GM21381 (cell line): ENCODE data around the gene CHD3.
"Not testable (repeated sequence)": the region's sequence is repeated elsewhere in the genome, so short reads cannot be mapped to it uniquely, and the experiment has no call there.

ENCODE experiments used
- ATAC-seq: cut with Tn5 transposase; IDR thresholded peaks from one replicate; pipeline ENCODE4 v1.9.1; 2021; ENCODE audit warnings: mild to moderate bottlenecking, moderate library complexity; ENCODE audit not compliant: unreplicated experiment

The CHD3 gene

DNA sequence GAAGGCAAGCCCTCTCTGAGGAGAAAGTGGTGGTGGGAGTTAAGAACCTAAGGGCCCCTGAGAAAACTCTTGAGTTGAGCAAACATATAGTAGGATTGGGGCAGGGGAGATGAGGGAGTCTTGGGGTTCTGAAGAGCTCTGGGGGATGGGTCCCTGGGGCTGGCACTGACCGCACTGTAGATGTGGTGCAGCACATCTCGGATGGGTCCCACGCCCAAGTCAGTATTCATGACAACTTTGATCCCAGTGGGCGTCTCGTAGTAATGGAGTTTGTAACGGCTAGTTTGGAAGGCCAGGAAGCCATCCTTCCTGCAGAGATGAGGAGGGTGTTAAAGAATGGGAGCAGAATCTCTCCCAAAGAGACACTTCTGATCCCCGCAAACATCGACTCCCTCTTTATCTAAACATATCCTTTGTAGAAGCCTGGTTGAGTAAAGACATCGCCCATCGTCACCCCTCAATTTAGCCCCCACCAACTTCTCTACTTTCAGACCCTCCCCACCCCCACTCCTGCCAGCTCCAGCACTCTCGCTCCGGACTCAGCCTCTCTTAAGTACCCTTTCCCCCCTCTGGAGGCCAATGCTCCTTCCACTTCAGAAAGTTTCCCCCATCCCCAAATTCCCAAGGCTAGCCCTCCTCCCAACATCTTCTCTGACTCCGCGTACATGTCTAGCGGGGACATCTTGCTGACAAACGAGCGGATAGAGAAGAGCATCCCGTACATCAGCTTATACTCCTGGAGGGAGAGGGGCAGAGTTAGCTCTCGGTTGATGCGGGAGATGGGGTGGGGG is 42.4 kb downstream of the CHD3 start:
- ATAC-seq = no peak

DNA sequence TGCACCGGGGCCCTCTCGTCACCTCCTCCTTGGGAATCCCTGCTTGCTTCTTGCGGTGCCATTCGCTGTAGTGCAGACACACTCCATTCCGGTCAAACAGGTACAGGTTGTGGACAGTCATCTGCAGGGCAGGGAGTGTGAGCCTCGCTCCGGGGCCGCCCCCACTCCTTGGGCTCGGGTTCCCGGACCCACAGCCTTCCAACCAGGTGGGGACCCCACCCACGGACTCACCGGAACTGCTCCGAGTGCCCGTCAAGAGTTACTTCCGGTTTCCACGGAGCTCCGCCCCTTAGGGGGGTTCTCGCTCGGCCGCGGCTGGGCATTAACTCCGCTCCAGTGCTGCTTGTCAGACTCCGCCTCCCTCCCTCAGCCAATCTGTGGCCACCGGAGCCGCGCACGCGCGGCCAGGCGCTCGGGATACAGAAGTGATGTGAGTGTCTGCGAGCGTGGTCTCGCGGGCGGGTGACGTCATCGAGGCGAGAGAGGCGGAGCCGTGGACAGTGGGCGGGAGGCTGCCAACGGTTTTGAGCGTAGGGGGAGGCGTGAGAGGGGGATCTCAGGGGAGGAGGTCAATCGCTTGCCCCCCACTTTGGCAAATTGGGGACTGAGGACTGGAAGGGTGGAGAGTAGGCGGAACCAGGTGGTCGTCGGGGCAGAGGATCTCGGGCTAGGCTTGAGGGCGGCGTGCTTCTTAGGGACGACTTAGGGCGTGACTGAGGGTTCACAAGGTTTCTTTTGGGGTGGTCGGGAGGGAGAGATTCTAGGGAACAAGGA is 43.3 kb downstream of the CHD3 start, which contains the start of the genes CNTROB and TRAPPC1:
CNTROB (plus strand) TSS at position 498 of the 774 bp plus-strand sequence. CDS start 874 bp downstream, outside the sequence.
TRAPPC1 (minus strand) TSS at position 238 of the 774 bp plus-strand sequence; CDS start at position 121, 117 bp downstream.
- peak; percentile 90 for ATAC-seq

DNA sequence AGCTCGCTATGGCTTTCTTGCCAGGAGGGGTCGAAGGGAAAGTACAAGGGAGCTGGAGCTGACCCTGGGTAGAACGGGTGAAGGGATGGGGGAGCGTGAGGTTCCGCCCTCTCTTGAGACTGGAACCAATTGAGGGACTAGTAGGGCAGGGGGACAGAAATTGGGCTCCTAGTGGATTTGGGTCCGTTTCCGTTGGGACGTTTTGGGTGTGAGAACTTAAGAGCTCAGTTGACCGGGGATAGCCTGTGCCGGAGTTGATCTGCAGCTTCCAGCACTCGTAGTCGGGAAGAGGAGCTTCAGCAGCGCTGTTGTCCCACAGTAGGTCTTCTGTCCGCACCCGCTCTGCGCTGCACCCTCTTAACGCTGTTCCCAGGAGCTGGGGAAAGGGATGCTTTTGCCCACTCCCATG is 43.9 kb downstream of the CHD3 start:
- no peak for ATAC-seq

DNA sequence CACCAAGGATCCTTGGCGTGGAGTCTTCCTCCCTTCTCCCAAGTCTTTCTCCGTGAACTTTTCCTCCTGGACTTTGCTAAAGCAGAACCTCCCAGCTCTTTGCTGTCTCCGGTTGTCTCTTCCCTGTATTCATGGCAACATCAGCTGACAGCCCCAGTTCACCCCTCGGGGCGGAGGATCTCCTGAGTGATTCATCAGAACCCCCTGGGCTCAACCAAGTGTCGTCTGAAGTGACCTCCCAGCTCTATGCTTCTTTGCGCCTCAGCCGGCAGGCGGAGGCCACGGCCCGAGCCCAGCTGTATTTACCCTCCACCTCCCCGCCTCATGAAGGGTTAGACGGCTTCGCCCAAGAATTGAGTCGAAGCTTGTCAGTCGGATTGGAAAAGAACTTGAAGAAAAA is 44.4 kb downstream of the CHD3 start:
- ATAC-seq = no peak

DNA sequence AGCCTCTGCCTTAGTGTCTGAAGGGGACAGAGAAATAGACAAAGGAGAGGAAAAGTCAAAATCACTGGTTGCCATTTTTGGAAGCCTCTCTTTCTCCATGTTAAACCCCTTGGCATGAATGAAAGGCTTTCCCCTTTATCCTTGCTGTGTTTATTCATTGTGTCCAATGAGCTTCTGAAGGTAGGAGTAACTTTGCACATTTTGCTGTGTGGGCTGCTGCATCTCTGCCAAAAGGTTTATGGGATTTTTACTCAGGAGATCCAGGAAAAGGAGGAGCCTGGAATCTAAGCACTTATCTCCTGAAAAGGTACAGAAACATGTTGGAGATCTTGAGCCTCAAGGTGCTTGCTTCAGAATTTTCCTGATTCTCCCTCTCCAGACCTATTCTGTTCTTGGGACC is 47.3 kb downstream of the CHD3 start:
- no peak for ATAC-seq

DNA sequence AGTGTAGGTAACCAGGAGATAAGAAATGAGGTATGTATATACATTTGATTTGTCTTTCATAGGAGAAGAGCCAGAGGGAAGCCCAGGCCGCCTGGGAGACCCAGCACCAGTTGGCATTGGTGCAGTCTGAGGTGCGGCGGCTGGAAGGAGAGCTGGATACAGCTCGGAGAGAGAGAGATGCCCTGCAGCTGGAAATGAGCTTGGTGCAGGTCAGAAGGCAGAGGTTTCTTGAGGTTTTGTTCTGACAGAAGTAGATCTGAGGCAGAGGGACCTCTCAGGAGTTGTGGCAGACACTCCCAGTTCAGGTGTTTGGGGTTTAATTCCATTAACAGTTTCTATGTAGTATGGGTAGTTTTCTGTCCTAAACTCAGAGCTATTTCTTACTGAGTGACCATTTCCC is 51.4 kb downstream of the CHD3 start:
- no peak for ATAC-seq

DNA sequence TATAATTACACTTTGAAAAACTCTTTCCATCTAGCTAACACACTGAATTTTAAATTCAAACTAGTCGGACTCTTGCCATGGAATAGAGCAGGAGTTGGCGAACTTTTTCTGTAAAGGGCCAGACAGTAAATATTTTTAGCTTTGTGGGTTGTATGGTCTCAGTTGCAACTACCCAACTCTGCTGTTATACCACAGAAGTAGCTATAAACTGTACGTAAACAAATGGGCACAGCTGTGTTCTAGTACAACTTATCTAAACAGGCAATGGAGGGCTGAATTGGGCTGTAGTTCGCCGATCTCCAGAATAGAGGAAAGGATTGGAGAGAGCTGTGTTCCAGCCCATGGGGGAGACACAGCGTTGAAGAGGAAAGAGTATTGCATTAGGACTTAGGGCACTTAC is 52.2 kb downstream of the CHD3 start:
- no peak for ATAC-seq

DNA sequence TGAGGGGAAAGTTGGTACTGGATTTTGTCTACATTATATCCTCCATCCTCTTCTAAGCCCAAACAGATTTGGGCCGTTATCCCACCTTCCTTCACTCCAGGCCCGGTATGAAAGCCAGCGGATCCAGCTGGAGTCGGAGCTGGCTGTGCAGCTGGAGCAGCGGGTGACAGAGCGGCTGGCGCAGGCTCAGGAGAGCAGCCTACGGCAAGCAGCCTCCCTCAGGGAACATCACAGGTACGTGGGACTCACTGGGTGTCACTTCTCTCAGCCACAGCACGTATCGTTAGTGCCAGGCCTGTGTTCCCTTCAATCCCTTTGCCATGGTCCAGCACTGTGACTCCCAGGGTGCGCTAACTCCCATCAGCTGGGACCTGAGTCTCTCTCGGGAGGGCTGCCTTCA is 54.7 kb downstream of the CHD3 start:
- ATAC-seq = no peak

DNA sequence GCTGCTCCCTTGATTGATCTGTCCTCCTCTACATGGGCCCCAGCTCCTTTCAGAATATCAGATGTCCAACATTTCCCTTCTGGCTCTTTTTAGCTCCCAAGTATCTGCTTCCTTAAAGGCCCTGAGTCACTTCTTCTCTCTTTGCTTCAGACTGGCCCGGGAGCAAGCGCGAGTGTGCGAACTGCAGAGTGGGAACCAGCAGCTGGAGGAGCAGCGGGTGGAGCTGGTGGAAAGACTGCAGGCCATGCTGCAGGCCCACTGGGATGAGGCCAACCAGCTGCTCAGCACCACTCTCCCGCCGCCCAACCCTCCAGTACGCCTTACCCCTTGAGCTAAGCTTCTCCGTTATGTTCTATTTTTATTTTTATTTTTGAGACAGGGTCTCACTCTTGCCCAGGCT is 55.7 kb downstream of the CHD3 start:
- no peak for ATAC-seq

DNA sequence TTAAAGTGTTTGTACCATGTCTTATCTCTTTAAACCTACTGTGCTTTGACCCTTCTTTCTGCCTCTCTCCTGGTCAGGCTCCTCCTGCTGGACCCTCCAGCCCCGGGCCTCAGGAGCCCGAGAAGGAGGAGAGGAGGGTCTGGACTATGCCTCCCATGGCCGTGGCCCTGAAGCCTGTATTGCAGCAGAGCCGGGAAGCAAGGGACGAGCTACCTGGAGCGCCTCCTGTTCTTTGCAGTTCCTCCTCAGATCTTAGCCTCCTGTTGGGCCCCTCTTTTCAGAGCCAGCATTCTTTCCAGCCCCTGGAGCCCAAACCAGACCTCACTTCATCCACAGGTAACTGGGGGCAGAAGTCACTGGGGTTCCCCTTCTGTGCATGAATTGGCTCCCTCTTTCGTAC is 57.1 kb downstream of the CHD3 start:
- ATAC-seq = no peak

DNA sequence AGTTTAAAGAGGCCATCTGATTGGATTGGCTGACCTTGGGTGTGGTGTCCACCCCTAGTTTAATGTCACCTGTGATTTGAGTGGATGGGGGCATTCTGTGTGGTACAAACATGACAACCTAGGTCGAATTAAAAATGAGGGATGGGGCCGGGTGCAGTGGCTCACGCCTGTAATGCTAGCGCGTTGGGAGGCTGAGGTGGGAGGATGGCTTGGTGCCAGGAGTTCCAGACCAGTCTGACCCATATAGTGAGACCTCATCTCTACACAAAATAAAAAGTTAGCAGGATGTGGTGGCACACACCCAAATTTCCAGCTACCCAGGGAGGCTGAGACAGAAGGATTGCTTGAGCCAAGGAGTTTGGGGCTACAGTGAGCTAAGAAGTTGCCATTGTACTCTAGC is 57.9 kb downstream of the CHD3 start:
- ATAC-seq = no peak

DNA sequence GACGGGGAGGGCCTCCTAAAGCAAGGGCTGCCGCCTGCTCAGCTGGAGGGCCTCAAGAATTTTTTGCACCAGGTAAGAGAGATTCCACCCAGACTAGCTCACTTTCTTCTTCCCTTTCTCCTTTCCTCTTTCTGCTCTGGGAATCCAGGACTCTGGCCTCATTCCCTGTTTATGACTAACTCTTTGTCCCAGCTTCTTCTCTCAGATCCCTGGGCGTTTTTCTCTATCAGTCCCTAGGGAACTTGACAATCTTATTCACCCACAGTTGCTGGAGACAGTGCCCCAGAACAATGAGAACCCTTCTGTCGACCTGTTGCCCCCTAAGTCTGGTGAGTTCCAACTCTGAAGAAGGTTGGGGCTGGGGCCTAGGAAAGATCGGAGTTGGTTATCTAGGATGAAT is 59.1 kb downstream of the CHD3 start:
- ATAC-seq = no peak

DNA sequence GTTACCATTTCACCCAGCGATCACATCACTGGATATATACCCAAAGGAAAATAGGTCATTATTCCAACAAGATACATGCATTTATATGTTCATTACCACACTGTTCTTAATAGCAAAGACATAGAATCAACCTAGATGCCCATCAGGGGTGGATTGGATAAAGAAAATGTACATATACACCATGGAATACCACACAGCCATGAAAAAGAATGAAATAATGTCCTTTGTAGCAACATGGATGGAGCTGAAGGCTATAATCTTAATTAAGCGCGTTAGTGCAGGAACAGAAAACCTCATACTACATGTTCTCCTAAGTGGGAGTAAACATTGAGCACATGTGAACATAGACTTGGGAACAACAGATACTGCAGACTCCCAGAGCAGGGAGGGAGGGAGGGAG is 62.0 kb downstream of the CHD3 start:
- ATAC-seq = no peak

DNA sequence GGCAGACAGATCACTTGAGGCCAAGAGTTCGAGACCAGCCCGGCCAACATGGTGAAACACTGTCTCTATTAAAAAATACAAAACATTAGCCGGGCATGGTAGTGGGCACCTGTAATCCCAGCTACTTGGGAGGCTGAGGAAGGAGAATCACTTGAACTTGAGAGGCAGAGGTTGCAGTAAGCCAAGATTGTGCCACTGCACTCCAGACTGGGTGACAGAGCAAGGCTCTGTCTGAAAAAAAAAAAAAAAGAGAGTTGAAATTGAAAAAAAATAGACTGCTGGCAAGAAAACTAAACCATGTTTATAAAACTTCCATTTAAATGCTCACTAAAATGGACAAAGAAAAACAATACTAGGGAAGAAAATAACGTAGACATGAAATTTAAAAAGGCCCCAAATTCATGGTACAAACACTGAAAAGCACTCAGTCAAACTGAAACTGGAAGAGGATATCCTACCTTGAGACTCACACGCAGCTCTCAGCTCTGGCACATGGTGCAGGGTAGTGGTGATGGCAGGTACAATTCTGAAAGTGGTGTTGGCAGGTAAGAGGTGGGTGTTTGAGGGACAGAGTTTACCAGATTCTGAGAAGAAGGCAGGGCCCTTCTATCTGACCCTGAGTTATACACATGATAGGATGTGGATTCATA is 62.7 kb downstream of the CHD3 start:
- peak; percentile 72 for ATAC-seq

DNA sequence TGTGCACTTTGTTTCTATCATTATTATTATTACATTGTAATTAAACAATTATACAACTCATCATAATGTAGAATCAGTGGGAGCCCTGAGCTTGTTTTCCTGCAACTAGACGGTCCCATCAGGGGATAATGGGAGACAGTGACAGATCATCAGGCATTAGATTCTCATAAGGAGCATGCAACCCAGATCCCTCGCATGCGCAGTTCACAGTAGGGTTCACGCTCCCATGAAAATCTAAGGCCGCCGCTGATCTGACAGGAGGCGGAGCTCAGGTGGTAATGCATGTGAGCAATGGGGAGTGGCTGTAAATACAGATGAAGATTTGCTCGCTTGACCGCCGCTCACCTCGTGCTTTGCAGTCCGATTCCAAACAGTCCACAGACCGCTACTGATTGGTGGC is 64.7 kb downstream of the CHD3 start:
- ATAC-seq = not testable (repeated sequence)

DNA sequence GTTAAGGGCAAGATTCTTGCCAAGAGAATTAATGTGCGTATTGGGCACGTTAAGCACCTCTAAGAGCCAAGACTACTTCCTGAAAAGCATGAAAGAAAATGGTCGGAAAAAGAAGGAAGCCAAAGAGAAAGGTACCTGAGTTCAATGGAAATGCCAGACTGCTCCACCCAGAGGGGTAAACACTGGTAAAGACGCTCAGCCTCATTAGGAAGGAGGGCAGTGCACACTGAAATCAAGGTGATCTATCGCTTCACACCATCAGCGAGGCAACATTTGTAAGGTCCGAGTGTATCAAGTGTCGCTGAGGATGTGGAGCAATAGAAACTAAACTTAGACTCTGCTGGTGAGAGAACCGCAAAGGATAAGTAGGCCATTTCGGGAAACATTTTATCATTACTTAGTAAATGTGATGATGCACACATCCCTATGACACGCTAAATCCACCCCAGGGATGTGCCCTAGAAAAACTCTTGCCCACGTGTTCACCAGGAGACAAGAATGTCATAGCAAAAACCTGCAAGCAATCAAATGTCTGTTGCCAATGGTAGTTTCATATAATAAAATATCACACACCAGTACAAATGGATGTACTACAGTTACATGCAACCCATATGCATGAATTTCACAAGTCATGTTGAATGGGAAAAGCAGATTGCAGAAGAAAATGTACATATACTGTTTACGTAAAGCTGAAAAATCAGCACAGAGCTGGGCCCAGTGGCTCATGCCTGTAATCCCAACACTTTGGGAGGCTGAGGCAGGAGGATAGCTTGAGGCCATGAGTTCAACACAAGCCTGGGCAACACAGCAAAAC is 67.0 kb downstream of the CHD3 start:
- no peak for ATAC-seq

DNA sequence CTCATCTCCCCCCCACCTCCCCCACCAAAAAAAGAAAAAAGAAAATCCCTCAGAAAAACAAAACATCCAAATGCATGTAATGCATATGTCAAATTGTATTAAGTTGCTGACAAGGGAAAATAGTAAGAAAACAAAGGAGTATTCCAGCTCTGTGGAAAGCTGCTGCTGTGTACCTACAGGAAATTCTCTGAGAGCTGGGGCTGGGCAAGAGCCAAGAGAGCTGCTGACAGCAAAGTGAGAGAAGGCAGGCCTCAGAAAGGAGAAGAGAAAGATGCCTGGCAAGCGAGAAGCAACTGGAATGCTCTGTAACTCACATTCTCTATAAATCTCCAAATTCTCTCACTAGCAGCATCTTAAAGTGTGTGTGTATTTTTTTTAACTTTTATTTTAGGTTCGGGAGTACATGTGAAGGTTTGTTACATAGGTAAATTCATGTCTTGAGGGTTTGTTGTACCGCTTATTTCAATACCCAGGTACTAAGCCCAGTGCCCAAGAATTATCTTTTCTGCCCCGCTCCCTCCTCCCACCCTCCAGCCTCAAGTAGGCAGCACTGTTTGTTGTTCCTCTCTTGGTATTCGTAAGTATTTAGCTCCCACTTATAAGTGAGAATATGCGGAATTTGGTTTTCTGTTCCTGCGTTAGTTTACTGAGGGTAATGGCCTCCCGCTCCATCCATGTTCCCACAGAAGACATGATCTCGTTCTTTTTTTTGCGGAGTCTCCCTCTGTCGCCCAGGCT is 67.8 kb downstream of the CHD3 start:
- no peak for ATAC-seq

DNA sequence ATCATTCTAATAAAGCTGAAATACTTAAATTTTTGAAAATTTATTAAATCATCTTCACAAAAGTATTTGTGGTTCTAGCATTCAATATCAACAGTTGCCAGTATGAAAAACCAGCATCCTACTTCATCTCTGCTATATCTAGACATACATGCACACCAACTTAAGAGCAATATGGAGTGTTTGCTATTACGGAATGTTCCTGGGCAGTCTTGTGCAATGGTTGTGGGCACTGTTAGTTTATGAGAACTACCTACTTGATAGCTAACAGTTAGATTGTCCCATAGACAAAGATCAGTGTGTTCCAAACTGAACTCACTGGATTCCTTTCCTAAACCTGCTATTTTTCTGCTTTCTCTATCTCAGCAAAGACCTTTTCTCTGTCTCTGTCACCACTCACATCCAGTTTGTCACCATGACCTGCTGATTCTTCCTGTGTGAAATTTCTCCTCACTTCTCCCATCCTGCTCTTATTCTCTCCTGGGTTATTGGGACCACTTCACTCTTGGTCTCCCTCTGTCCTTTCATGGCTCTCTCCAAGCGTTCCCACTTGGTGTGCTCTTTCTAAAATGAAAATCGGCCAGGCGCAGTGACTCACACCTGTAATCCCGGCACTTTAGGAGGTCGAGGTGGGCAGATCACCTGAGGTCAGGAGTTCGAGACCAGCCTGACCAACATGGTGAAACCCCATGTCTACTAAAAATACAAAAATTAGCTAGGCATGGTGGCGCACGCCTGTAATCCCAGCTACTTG is 71.1 kb downstream of the CHD3 start:
- ATAC-seq = no peak

DNA sequence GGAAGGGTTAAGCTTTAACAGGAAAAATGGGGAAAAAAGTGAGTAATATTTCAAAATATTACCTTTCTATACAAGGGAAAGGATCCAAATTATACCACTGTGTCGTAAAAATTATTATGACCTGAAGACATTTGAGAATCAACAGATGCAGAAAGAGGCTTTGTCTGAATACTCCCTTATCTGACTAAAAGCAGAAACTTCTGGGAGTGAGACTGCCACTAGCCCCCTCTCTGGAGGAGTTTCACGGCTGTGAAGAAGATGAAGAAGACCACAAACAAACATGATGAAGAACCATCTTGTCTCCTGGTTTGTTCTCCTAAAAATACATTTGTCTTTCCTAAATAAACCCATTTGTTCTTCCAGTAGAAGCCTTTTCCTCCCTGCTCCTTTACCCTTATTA is 72.8 kb downstream of the CHD3 start:
- ATAC-seq = no peak
